PC-3 (cell line): ENCODE data around the gene CDC37L1.

Experiments
- CTCF ChIP-seq: fragments of 300-600 bp; sonication (generic); conservative IDR thresholded peaks from 2 replicates; pipeline ENCODE4 v1.5.1; 2017; ENCODE audit warnings: antibody characterized with exemption, low read depth, mild to moderate bottlenecking, low read length
- EZH2 ChIP-seq: fragments of 300-600 bp; sonication (generic); IDR thresholded peaks from one replicate; pipeline ENCODE4 v1.6.1; 2017; ENCODE audit warnings: antibody characterized with exemption, mild to moderate bottlenecking, low read length; ENCODE audit not compliant: unreplicated experiment
- EZH2phosphoT487 ChIP-seq: fragments of 300-600 bp; sonication (generic); IDR thresholded peaks from 2 replicates; pipeline ENCODE4 v1.6.1; 2018; ENCODE audit warnings: mild to moderate bottlenecking, antibody characterized with exemption, low read length, borderline replicate concordance

- TF ChIP-seq CTCF (no peak), EZH2phosphoT487 (no peak), EZH2 (no peak)
Measured at GRCh38 chr9:4677392-4677791, 2.0 kb upstream of the CDC37L1 start.
